ENCODE measurements around the gene SZT2. TPM values are rescaled to one million over a fixed set of nuclear protein-coding genes. Genes with fewer than 3 reads are reported as not detected.
"Not testable (repeated sequence)": the region's sequence is repeated elsewhere in the genome, so short reads cannot be mapped to it uniquely, and the experiment has no call there.

SZT2 gene
- total RNA-seq, 1 donor from 2014 or later, result 86.6 TPM

DNA sequence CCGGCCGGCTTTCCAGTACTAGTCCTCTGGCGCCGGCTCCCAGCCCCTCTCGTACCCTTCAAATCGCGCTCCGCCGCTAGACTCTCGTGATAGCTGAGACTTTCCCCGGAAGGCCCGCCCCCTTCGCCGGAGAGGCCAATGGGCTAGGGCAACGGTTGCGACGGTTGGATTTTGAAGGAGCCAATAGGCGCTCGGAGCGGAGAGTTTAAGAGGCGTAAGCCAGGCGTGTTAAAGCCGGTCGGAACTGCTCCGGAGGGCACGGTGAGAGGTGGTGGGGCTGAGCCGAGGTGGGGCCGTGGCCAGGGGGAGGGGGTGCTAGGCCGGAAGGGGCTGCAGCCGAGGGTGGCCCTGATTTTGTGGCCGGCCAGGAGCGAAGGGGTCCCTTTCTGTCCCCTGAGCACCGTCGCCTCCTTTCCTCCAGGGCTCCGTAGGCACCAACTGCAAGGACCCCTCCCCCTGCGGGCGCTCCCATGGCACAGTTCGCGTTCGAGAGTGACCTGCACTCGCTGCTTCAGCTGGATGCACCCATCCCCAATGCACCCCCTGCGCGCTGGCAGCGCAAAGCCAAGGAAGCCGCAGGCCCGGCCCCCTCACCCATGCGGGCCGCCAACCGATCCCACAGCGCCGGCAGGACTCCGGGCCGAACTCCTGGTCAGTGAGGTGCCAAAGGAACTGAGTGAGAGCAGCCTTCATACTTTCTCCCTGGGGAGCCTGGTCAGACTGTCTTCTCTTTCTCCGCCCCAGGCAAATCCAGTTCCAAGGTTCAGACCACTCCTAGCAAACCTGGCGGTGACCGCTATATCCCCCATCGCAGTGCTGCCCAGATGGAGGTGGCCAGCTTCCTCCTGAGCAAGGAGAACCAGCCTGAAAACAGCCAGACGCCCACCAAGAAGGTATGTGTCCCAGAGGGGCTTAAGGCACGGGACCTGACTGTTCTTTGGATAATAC is 30.7 kb upstream of the SZT2 start, which contains the start of gene CDC20:
TSS of gene CDC20 (plus strand) at position 236 of the 948 bp plus-strand sequence. CDS start at position 471, 235 bp downstream.
- peak; percentile 99 for ATAC-seq
- DNase-seq (ENCODE audit: low spot score), result peak; percentile 99
- intact Hi-C loops (cut with DNase I), result no loop called here

DNA sequence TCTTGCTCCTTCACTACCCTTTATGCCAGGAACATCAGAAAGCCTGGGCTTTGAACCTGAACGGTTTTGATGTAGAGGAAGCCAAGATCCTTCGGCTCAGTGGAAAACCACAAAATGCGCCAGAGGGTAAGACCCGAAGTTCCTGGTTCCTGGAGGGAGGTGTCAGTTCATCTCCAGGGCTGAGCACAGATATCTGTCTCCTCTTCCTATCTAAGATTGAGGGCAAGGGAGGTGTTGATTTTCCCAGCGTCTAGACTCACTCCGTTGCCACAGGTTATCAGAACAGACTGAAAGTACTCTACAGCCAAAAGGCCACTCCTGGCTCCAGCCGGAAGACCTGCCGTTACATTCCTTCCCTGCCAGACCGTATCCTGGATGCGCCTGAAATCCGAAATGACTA is 30.0 kb upstream of the SZT2 start:
- DNase-seq (ENCODE audit: low spot score) (no peak), ATAC-seq (no peak)
- intact Hi-C loops (cut with DNase I), result no loop called here

DNA sequence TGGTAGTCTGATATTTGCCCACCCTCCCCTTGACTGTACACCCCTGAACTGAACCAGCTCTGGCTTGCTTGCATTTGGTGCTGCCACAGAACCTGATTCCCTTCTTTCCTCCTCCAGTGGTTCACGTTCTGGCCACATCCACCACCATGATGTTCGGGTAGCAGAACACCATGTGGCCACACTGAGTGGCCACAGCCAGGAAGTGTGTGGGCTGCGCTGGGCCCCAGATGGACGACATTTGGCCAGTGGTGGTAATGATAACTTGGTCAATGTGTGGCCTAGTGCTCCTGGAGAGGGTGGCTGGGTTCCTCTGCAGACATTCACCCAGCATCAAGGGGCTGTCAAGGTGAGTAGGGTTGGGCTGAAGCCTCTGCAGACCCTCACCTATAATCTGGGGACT is 29.1 kb upstream of the SZT2 start:
- ATAC-seq (no peak), DNase-seq (ENCODE audit: low spot score) (no peak)
- intact Hi-C loops (cut with DNase I), result no loop called here

DNA sequence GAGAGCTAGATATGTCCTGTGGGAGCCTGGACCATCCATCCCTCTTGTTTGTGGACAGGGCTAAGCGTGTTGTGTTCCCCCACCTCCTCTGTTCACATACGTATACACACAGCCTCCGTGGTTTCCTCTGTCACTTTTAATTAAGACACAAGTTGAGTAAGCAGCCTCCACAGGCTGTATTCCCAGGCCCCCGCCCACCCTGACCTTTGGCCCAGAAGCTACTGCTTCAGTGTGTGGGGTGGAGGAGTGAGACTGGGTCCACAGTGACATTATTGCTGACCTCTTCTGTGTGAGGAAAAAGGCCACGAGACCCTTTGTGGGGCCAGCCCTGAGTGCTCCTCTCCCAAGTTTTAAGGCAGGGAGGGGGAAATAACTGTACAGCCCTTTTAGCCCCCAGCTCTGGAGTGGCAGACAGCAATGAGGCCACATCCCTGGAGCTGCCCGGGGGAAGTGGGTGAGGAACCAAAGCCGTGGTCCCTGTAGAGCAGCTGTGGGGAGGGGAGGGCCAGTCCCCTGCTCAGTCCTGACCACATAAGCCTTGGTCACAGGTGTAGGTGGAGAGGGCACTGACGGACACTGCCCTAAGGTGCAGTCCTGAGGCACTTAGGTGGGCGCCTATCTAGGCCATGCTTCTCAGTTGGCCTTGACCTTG is 26.3 kb upstream of the SZT2 start:
- DNase-seq (ENCODE audit: low spot score), result no peak
- intact Hi-C loops (cut with DNase I), result no loop called here
- ATAC-seq, result no peak

GRCh38 chr1:43363935-43364525 is 25.7 kb upstream of the SZT2 start:
- no peak for DNase-seq (ENCODE audit: low spot score)
- ATAC-seq, result no peak

DNA sequence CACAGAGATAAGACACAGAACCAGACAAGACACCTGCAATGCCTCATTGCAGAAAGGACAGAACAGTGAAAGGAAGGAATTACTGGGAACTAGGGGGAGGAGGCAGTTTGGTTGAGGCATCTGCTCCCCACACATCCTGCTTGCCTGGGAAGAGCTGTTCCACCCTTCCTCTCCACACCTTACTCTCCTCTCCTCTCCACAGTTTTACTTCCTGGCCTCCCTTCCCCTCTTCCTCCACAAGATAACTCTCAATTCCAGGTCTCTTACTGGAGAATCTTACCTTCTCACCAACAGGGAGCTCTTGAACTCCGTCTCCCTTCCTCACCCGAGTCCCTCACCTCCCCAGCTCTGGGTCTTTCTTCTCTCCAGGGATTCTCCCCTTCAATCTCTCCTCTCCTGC is 24.0 kb upstream of the SZT2 start:
- no peak for ATAC-seq
- DNase-seq (ENCODE audit: low spot score), result no peak
- intact Hi-C loops (cut with DNase I), result loop anchor here (5.0 kb wide), 1 partner anchor 568 kb away; no protein-coding TSS in a partner anchor

More at GRCh38 chr1:43363935-43364525, 25.7 kb upstream of the SZT2 start:
- intact Hi-C loops (cut with DNase I), result no loop called here

DNA sequence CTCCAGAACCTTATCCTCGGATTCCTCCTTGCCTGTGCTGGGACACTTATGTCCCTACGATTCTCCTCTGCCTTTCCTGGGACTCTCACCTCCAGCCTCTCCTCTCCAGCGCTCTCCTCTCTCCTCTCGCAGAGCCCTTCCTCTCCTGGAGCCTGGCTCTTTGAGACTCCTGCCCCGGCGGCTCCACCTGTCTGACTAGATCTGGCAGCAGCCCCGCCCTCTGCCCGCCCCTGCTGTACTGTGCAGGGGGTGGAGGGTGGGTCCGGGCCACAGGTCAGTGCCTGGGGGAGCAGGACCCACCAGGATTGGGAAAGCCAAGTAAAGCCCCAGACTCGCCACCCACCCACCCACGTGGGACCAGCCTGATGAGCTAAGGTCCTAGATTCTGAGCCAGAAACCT is 23.5 kb upstream of the SZT2 start:
- DNase-seq (ENCODE audit: low spot score) (no peak), ATAC-seq (no peak)
- intact Hi-C loops (cut with DNase I), result loop anchor here (5.0 kb wide), 1 partner anchor 569 kb away; no protein-coding TSS in a partner anchor

- ATAC-seq (peak; percentile 1), DNase-seq (ENCODE audit: low spot score) (no peak)
- intact Hi-C loops (cut with DNase I), result loop anchor here (5.0 kb wide), 1 partner anchor 569 kb away; no protein-coding TSS in a partner anchor
Measured at GRCh38 chr1:43366601-43367025, 23.1 kb upstream of the SZT2 start.

DNA sequence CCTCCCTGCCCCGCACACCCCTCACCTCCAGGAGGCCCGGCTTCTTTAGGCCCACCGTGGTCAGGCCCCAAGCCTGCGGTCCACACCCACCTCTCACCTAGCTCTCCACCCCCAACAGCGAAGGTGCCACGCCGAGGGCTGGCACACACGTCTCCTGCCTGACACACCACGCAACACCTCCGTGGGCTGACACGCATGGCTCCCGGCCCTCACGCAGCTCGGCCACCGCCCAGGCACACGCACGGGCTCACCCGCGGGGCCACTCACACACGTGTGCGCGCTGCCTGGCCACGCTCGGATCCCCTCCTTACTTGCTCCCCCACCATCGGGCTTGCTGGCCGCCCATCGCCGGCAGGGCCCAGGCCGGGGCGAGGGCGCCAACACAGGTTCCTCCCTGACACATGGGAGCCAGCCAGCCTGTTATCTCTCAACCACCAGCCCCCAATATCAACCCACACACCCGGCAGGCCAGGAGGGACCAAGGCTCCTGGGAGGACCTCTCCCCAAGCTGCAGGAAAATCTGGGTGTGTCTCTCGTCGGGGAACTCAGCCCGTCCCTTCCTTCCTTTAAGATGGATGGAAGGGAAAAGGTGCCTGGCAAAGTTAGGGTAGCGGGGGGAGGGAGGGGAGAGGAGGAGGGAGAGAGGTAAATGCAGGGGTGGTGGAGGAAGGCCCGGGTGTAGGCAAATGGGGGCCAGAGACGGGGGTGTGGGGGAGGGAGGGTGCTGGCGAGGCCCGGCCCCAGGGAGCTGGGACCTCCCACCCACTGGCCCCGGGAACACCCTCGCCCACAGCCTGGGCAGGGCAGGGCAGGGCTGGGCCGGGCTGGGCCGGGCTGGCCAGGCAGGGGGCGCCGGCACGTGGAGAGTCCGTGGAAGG is 22.4 kb upstream of the SZT2 start:
- DNase-seq (ENCODE audit: low spot score), result no peak
- ATAC-seq, result peak; percentile 75
- intact Hi-C loops (cut with DNase I), result loop anchor here (5.0 kb wide), 1 partner anchor 570 kb away; no protein-coding TSS in a partner anchor

GRCh38 chr1:43367904-43368645 is 21.6 kb upstream of the SZT2 start, which contains the start of gene ELOVL1:
ELOVL1 (minus strand) TSS chr1:43368011; CDS start chr1:43365609, 2,402 bp downstream.
- peak; percentile 95 for DNase-seq (ENCODE audit: low spot score)
- intact Hi-C loops (cut with DNase I), result loop anchor here (5.0 kb wide), 1 partner anchor 571 kb away; no protein-coding TSS in a partner anchor
- ATAC-seq, result peak; percentile 93

DNA sequence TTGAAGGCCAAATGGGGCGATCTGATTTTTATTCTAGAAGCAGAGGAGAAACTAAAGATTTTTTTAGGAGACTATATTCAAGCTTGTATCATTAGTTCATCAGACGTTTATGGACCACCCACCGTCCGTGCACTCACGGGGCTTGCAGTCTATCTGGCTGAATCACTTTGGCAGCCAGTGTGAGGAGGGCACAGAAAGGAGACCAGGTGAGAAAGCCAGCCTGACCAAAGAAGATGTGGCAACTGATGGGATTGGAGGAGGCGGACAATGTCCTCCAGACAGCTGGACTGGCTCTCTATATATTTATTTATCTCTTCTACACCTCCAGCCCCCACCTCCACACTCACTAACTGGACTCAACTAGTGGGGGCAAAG is 21.1 kb upstream of the SZT2 start:
- intact Hi-C loops (cut with DNase I), result loop anchor here (5.0 kb wide), 1 partner anchor 571 kb away; no protein-coding TSS in a partner anchor
- ATAC-seq, result no peak
- DNase-seq (ENCODE audit: low spot score), result no peak

DNA sequence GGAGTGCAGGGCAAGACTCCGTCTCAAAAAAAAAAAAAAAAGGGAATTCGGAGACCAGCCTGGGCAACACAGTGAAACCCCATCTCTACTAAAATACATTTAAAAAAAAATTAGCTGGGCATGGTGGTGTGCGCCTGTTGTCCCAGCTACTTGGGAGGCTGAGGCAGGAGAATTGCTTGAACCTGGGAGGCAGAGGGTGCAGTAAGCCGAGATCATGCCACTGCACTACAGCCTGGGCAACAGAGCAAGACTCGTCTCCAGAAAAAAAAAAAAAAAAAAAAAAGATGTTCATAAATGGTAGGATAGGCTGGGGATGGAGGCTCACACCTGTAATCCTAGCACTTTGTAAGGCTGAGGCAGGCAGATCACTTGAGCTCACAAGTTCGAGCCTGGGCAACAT is 19.9 kb upstream of the SZT2 start:
- intact Hi-C loops (cut with DNase I), result loop anchor here (5.0 kb wide), 1 partner anchor 572 kb away; no protein-coding TSS in a partner anchor

DNA sequence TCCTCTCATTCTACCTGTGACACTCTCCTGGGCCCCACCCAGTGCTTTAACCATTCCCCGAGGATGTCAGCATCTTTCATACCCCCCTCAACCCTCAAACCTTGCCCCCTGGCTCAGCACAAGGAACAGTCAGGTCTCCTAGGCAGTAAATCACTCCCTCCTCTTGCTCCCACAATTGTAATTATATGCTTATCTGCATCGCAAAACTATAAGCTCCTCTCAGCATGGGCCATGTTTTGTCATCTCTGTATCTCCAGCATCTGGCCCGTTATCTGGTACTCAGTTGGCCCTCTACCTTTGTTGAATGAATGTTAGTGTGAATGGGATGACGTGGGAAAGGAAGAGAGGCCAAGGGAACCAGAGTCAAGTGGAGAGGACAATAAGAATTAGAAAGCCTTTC is 19.1 kb upstream of the SZT2 start:
- intact Hi-C loops (cut with DNase I), result no loop called here

More for the DNA sequence above, 19.9 kb upstream of the SZT2 start:
- DNase-seq (ENCODE audit: low spot score); ATAC-seq: not testable (repeated sequence)

DNA sequence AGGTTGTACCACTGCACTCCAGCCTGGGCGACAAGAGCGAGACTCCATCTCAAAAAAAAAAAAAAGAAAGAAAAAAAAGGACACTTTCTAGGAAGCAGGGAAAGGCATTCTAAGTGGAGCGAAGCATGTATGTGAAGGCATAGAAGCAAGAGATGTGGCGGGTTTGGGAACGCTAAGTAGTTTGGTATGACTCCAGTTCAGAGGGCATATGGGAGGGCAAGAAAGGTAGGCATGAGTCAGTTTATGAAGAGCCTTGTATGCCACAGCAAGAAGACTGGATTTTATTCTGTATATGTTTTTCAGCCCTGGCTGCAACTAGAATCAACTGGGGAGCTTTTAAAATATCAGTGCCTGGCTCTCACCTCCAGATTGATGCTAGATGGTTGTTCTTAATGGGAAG is 17.5 kb upstream of the SZT2 start:
- ATAC-seq (no peak), DNase-seq (ENCODE audit: low spot score) (no peak)
- intact Hi-C loops (cut with DNase I), result no loop called here

More for the DNA sequence above, 19.1 kb upstream of the SZT2 start:
- no peak for DNase-seq (ENCODE audit: low spot score)
- no peak for ATAC-seq

DNA sequence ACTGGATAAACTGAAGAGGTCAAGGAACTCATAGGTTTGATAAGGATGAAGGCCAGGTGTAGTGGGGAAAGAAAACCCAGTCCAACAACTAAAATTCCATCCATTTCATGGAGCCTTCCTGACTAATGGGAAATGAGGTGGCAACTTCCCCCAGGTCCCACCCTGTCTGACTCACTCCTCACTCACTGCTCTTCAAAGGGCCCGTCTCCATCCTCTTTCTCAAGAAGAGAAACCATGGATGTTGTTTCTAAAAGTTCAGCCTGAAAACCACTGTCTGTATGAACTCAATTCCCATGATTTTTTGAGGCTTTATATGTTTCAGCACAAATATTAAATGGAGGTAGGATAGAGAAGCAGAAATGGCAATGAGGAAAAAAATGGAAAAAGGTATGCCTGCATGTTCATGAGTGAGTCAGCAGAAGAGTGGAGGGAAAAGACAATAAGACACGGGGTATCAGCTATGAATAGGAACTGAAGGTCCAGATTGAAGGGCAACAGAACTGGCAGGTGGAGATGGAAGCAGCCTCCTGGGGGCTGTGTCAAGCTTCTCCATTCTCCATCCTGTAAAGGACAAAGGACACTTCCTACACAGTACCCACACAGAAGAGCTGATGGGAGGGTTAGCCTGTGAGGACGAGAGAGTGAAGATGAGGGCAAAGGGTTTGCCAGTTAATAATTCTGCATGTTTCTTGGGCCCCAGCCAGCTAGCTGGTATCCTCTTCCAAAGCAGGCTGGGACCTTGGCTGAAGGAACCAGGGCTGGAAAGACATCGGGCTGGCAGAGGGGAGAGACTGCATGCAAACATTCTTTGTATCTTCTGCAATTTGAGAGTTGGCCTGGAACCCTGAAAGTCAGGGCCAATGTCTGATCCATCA is 16.4 kb upstream of the SZT2 start:
- no peak for ATAC-seq
- no peak for DNase-seq (ENCODE audit: low spot score)
- intact Hi-C loops (cut with DNase I), result no loop called here

DNA sequence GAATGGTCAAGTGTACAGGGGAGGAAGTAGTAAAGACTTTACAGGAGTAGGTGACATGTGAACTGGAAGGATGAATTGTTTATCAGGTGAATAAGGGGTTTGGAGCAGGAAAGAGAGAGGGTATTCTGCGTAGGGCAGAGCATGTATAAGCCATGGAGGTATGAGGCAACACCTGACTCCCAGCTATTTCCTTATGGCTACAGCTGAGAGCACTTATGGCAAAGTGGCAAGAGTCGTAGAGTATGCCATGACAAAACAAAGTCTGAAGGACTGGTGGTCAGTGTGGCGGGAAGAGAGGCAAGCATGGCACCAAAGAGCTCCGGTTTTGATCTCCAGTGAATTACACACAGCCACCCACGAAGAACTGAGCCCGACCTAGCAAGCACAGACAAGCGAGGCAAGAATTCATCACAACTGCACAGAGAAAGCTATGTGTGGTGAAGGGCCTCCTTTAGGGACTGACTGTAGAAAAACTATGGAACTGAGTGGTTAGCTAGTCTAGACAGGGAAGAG is 12.9 kb upstream of the SZT2 start:
- DNase-seq (ENCODE audit: low spot score), result no peak
- ATAC-seq, result no peak
- intact Hi-C loops (cut with DNase I), result no loop called here
